COR-L47 (cell line): ENCODE data around the gene ZNF91.
"Not testable (repeated sequence)": the region's sequence is repeated elsewhere in the genome, so short reads cannot be mapped to it uniquely, and the experiment has no call there.

Experiments
- DNase-seq: peaks from one replicate; lab custom pipeline; 2025; lab: John Stamatoyannopoulos, UW

The ZNF91 gene

DNA sequence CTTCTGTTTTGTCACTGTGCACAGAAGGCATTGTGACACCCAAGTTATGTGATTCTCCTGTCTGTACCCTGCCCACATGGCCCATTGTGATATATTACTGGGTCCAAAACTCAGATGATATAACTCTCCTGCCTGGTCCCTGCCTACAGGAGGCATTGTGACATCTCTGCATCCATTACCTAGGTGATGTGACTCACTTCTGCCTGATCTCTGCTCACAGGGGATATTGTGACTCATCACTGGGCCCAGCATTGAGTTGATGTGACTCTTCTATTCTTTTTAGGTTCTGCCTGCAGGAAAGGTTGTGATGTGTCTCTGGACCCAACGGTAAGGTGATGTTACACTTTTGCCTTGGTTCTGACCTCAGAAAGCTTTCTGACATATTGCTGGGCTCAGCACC, 77.1 kb downstream of the ZNF91 start:
- DNase-seq = no peak

GRCh38 chr19:23315286-23315685, 80.0 kb downstream of the ZNF91 start:
- no peak for DNase-seq

DNA sequence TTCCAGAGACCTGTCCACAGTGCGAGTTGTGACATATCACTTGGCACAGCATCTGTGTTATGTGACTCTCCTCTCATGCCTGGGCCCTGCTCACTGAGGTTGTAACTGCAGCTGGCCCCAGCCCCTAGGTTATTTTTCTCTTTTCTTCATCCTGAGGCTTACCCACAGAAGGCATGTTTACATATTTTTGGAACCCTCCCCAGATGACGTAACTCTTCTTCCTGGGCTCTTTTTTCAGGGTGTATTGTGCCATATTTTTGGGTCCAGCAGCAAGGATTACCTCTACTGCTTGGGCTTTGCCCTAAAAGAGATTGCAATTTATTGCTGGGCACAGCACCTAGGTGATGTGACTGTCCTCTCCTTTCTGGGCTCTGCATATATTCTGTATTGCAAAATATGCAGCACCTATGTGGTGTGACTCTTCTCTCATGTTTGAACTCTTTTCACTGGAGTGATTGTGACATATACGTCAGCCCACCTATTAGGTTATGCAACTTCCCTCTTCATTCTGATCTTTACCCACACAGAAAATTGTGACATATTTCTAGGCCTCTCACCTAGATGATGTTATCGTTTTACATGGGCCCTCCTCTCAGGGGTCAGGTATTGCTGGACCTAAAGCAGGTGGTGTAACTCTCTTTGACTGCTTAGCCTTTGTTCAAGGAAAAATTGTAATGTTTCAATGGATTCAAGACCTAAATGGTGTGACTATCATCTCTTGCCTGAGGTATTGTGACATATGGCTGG, 80.6 kb downstream of the ZNF91 start:
- DNase-seq = no peak

- DNase-seq = no peak
Measured at GRCh38 chr19:23313196-23313595, 82.1 kb downstream of the ZNF91 start.

GRCh38 chr19:23312515-23312914, 82.8 kb downstream of the ZNF91 start:
- no peak for DNase-seq

DNA sequence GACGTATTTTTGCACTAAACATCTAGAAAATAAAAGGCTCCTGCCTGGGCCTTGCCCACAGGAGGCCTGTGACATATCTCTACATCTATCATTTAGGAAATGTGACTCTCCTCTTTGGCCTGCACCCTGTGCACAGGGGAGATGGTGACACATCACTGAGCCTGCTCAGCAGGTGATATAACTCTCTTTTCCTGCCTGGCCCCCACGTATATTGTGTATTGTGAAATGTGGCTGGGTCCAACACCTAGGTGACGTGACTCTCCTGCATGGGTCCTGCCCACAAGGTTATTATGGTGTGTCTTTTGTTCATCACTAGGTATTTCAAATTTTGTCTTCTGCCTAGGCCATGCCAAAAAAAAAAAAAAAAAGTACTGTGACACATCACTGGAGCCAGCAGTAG, 83.7 kb downstream of the ZNF91 start:
- no peak for DNase-seq

GRCh38 chr19:23310729-23311211, 84.5 kb downstream of the ZNF91 start:
- DNase-seq = no peak

DNA sequence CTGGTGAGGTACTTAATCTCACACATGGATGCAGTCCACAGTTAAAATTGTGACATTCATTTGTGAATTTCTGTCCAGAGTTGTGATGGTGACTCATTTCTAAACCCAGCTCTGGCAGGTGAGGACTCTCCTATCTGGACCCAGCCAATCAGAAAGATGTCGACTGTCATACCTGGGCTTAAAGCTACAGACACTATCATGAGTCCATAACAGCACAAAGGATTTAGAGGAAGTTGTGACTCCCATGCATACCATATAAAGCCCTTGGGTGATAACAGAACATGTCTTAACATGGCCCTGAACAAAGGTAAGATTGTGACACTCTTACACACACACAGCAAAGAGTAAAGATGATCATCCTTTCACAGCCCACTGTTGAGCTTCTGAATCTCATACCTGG, 85.3 kb downstream of the ZNF91 start:
- no peak for DNase-seq

- DNase-seq = peak; percentile 0
Measured at GRCh38 chr19:23305555-23305954, 89.7 kb downstream of the ZNF91 start.

- no peak for DNase-seq
Measured at GRCh38 chr19:23304238-23304637, 91.0 kb downstream of the ZNF91 start.

DNA sequence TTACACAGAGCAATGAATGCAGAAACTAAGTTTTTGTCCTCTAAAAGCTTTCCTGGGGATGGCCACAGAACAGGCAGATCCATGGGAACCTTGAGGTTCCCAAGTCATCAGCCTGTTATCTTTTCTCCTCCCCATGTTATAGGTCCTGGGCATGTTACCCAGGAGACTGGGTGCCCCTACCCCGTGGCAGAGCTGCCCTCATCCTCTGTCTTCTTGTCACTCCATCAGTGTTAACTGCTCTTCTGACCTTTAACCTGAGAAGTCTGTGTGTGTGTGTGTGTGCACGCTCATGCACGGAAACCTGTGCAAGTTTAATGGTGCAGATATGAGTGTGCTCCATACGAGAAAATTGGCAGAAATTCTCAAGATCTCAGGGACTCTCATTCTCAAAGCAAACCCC, 101.1 kb downstream of the ZNF91 start:
- DNase-seq = no peak

GRCh38 chr19:23289966-23290365, 105.3 kb downstream of the ZNF91 start:
- DNase-seq = not testable (repeated sequence)
